Prostate gland (tissue), 2 donors: Measurements from ENCODE around the gene SLC34A2.

Experiments
- POLR2AphosphoS5 ChIP-seq: sonication (generic); formaldehyde crosslinking; IDR thresholded peaks from one replicate; pipeline ENCODE4 v1.6.1; 2017; ENCODE audit warnings: antibody characterized with exemption
- TF ChIP-seq, protein P1 (sequence below), 4 experiments: fragments of 200-600 bp in 2 of 4; fragments of 450-650 bp in 2 of 4; sonication (generic) in 2 of 4; IDR thresholded peaks; 1 replicate in 3 of 4; 2 replicates in 1 of 4; pipeline ENCODE4 v1.5.1; 2016 to 2019; ENCODE audit warnings: antibody characterized with exemption in 4 of 4, mild to moderate bottlenecking in 2 of 4, moderate library complexity in 2 of 4

- TF ChIP-seq, protein P1, sequence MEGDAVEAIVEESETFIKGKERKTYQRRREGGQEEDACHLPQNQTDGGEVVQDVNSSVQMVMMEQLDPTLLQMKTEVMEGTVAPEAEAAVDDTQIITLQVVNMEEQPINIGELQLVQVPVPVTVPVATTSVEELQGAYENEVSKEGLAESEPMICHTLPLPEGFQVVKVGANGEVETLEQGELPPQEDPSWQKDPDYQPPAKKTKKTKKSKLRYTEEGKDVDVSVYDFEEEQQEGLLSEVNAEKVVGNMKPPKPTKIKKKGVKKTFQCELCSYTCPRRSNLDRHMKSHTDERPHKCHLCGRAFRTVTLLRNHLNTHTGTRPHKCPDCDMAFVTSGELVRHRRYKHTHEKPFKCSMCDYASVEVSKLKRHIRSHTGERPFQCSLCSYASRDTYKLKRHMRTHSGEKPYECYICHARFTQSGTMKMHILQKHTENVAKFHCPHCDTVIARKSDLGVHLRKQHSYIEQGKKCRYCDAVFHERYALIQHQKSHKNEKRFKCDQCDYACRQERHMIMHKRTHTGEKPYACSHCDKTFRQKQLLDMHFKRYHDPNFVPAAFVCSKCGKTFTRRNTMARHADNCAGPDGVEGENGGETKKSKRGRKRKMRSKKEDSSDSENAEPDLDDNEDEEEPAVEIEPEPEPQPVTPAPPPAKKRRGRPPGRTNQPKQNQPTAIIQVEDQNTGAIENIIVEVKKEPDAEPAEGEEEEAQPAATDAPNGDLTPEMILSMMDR (IDR thresholded peaks at IDR 0.05), result no peak
- TF ChIP-seq POLR2AphosphoS5, result no peak
Measured at GRCh38 chr4:25614807-25615206, 40.8 kb upstream of the SLC34A2 start.
